ENCODE measurements around the gene PACRG.

Gene PACRG

GRCh38 chr6:163347021-163347446 lies 619.3 kb downstream of the PACRG start:
- no peak for TF ChIP-seq CTCF (IDR thresholded peaks at IDR 0.05; ENCODE audit: poor library complexity, severe bottlenecking)

DNA sequence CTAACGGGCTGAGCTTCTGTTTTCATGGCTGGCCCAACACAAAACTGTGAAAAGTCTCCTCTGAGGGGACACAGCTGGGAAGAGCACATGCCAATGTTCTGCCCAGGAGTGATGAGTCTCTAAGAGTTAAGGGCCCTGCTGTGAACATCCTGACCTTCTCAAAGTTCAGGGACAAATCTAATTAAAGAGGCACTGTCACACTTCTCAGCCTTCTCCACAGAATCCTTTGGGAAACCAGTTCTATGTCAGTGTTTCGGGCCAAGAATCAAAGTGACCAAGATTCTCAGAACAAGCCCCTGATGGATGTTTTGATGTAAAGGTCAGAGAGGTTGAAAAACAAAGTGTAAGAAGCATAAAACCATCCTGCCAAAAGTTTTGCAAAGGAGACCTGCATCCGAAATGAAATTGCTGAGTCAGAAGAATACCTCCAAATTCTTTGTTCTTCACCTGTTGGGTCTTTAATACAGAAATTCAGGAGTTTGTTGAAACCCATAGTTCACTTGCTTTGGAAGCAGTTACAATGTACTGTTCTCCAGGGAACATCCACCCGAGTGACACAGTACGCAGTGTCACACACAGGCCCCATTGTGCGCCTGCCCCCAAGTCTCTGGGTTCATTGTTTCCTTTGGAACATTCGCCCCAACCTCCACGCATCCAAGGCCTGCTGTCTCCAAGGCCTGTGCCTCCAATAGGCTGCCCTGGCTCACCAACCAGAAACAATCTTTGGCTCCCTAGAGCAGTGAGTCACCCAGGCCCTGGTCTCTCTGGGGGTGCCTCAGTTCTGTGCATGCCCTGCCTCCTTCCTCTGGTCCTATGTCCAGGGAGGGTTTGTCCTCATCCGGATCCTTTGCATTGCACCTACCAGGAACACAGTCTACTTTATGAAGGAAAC lies 621.3 kb downstream of the PACRG start:
- Histone ChIP-seq H3K36me3 (ENCODE audit: low read depth) (no peaks in the 10 kb centered on the region), H3K4me1 (ENCODE audit: insufficient read depth, poor library complexity, severe bottlenecking) (peaks cover 7% of the 10 kb centered on the region), H3K9me3 (ENCODE audit: severe bottlenecking) (no peaks in the 10 kb centered on the region), H3K27me3 (ENCODE audit: insufficient read depth, poor library complexity, severe bottlenecking) (no peaks in the 10 kb centered on the region), H3K27ac (ENCODE audit: poor library complexity, severe bottlenecking) (no peak overlapping the region), H3K4me3 (ENCODE audit: severe bottlenecking) (no peak overlapping the region)
- DNase-seq (ENCODE audit: low spot score) (no peak), ATAC-seq (ENCODE audit: low read depth) (no peak)
- TF ChIP-seq CTCF (IDR thresholded peaks at IDR 0.05; ENCODE audit: poor library complexity, severe bottlenecking): no peak

More at GRCh38 chr6:163347021-163347446, 619.3 kb downstream of the PACRG start:
- Histone ChIP-seq H3K27ac (ENCODE audit: poor library complexity, severe bottlenecking) (peak overlapping the region; percentile 4), H3K27me3 (ENCODE audit: insufficient read depth, poor library complexity, severe bottlenecking) (no peaks in the 10 kb centered on the region), H3K9me3 (ENCODE audit: severe bottlenecking) (no peaks in the 10 kb centered on the region), H3K4me1 (ENCODE audit: insufficient read depth, poor library complexity, severe bottlenecking) (peaks cover 7% of the 10 kb centered on the region), H3K4me3 (ENCODE audit: severe bottlenecking) (no peak overlapping the region), H3K36me3 (ENCODE audit: low read depth) (no peaks in the 10 kb centered on the region)
- DNase-seq (ENCODE audit: low spot score) (no peak), ATAC-seq (ENCODE audit: low read depth) (peak; percentile 88)

- ATAC-seq (ENCODE audit: low read depth): no peak
- no peaks in the 10 kb centered on the region for H3K27me3 ChIP-seq (ENCODE audit: insufficient read depth, poor library complexity, severe bottlenecking)
- peaks cover 11% of the 10 kb centered on the region for H3K4me1 ChIP-seq (ENCODE audit: insufficient read depth, poor library complexity, severe bottlenecking)
- H3K27ac ChIP-seq (ENCODE audit: poor library complexity, severe bottlenecking): no peak overlapping the region
- no peaks in the 10 kb centered on the region for H3K9me3 ChIP-seq (ENCODE audit: severe bottlenecking)
- H3K36me3 ChIP-seq (ENCODE audit: low read depth): no peaks in the 10 kb centered on the region
- H3K4me3 ChIP-seq (ENCODE audit: severe bottlenecking): no peak overlapping the region
- no peak for DNase-seq (ENCODE audit: low spot score)
- TF ChIP-seq CTCF (IDR thresholded peaks at IDR 0.05; ENCODE audit: poor library complexity, severe bottlenecking): no peak
These were observed 621.9 kb downstream of the PACRG start for GRCh38 chr6:163349696-163350095.

GRCh38 chr6:163351013-163351412 lies 623.2 kb downstream of the PACRG start:
- Histone ChIP-seq H3K4me1 (ENCODE audit: insufficient read depth, poor library complexity, severe bottlenecking) (peaks cover 17% of the 10 kb centered on the region), H3K4me3 (ENCODE audit: severe bottlenecking) (no peak overlapping the region), H3K36me3 (ENCODE audit: low read depth) (no peaks in the 10 kb centered on the region), H3K27ac (ENCODE audit: poor library complexity, severe bottlenecking) (no peak overlapping the region), H3K27me3 (ENCODE audit: insufficient read depth, poor library complexity, severe bottlenecking) (no peaks in the 10 kb centered on the region), H3K9me3 (ENCODE audit: severe bottlenecking) (no peaks in the 10 kb centered on the region)
- TF ChIP-seq CTCF (IDR thresholded peaks at IDR 0.05; ENCODE audit: poor library complexity, severe bottlenecking): no peak
- DNase-seq (ENCODE audit: low spot score) (no peak), ATAC-seq (ENCODE audit: low read depth) (no peak)
